CD4-positive, CD25-positive, alpha-beta regulatory T cell (primary cell): Measurements from ENCODE around the gene NCR2. TPM values are rescaled to one million over a fixed set of nuclear protein-coding genes. Genes with fewer than 3 reads are reported as not detected.

Experiments
- ATAC-seq, 2 donors: fragments of 150-1000 bp; cut with Tn5 transposase; one replicate each; pipeline ENCODE4 v1.10.0; 2021; ENCODE audit warnings: low read depth in 2 of 2, moderate number of reproducible peaks in 2 of 2, moderate library complexity in 1 of 2
- DNase-seq, 3 donors: peaks; one replicate each; pipeline versions ENCODE4 v3.0.0 to v3.0.0-alpha.2; 2012 to 2022; ENCODE audit warnings: mixed read lengths in 1 of 3
- H3K27ac ChIP-seq: one replicate; pipeline ENCODE4 v1.7.0; 2013; ENCODE audit warnings: mild to moderate bottlenecking, low read length; ENCODE audit not compliant: insufficient read depth, poor library complexity, severe bottlenecking
- H3K27me3 ChIP-seq: one replicate; pipeline ENCODE4 v1.7.0; 2013; ENCODE audit warnings: low read length; ENCODE audit not compliant: control insufficient read depth, insufficient read depth
- H3K36me3 ChIP-seq: one replicate; pipeline ENCODE4 v1.7.0; 2013; ENCODE audit warnings: mild to moderate bottlenecking, low read length, moderate library complexity; ENCODE audit not compliant: control insufficient read depth, insufficient read depth
- H3K4me1 ChIP-seq: 2 replicates; pipeline ENCODE4 v1.7.0; 2013; ENCODE audit warnings: mild to moderate bottlenecking, low read length; ENCODE audit not compliant: insufficient read depth, control insufficient read depth, poor library complexity, severe bottlenecking
- H3K4me3 ChIP-seq: one replicate; pipeline ENCODE4 v1.7.0; 2013; ENCODE audit warnings: low read depth, mild to moderate bottlenecking, low read length, moderate library complexity
- H3K9me3 ChIP-seq, 2 experiments: 1 replicate in 1 of 2; 2 replicates in 1 of 2; pipeline ENCODE4 v1.7.0; 2013; ENCODE audit warnings: low read length in 2 of 2, mild to moderate bottlenecking in 1 of 2, moderate library complexity in 1 of 2; ENCODE audit not compliant: control insufficient read depth in 2 of 2
- H3K27ac Mint-ChIP-seq, 3 donors: one replicate each; pipeline ENCODE4 v1.8.0; 2020 to 2022; ENCODE audit warnings: mild to moderate bottlenecking in 3 of 3, mixed read lengths in 3 of 3, moderate library complexity in 2 of 3
- H3K27me3 Mint-ChIP-seq: one replicate; pipeline ENCODE4 v1.8.0; 2022; ENCODE audit warnings: mild to moderate bottlenecking, mixed read lengths
- H3K36me3 Mint-ChIP-seq: one replicate; pipeline ENCODE4 v1.8.0; 2020; ENCODE audit warnings: mixed read lengths
- H3K4me1 Mint-ChIP-seq, 4 donors: one replicate each; pipeline ENCODE4 v1.8.0; 2020 to 2022; ENCODE audit warnings: mixed read lengths in 4 of 4, mild to moderate bottlenecking in 1 of 4
- H3K4me3 Mint-ChIP-seq, 4 donors: one replicate each; pipeline ENCODE4 v1.8.0; 2020 to 2022; ENCODE audit warnings: mild to moderate bottlenecking in 4 of 4, mixed read lengths in 4 of 4, moderate library complexity in 3 of 4
- H3K9me3 Mint-ChIP-seq, 7 donors: one replicate each; pipeline ENCODE4 v1.8.0; 2020 to 2022; ENCODE audit warnings: mixed read lengths in 7 of 7, mild to moderate bottlenecking in 3 of 7, moderate library complexity in 2 of 7
- polyA plus RNA-seq, 4 donors: library from polyadenylated mRNA; unstranded; fragments of 300-500 nt; fragmentation: Illumina TruSeq; gene quantifications; one replicate each; pipeline ENCODE4 v1.2.3, GENCODE V29; 2021
- total RNA-seq: library from RNA; stranded (reverse); gene quantifications from one replicate; pipeline ENCODE4 v1.2.3, GENCODE V29; 2022

The NCR2 gene
- total and polyA plus RNA-seq, 5 donors from 2014 or later, result not detected

- Histone ChIP-seq H3K36me3 (no peaks in the 10 kb centered on the region), H3K4me3 (no peak overlapping the region), H3K27me3 (peaks cover 27% of the 10 kb centered on the region), H3K9me3 (no peaks in the 10 kb centered on the region), H3K4me1 (peaks cover 22% of the 10 kb centered on the region), H3K27ac (no peak overlapping the region)
- H3K27me3 Mint-ChIP-seq, result peaks cover 90% of the 10 kb centered on the region
- H3K27ac Mint-ChIP-seq, result no peak overlapping the region
- H3K4me3 Mint-ChIP-seq, result peak overlapping the region in 2 of 4 donors; percentile 11 to 62
- no peaks in the 10 kb centered on the region for H3K36me3 Mint-ChIP-seq
- ATAC-seq (no peak), DNase-seq (no peak)
- H3K9me3 Mint-ChIP-seq, result peaks cover 0 to 3% (median 0%) of the 10 kb centered on the region in 7 donors
- peaks cover 0 to 39% (median 16%) of the 10 kb centered on the region in 4 donors for H3K4me1 Mint-ChIP-seq
Measured at GRCh38 chr6:41373627-41373918, 38.2 kb downstream of the NCR2 start.

GRCh38 chr6:41373919-41374617, 38.7 kb downstream of the NCR2 start:
- Mint-ChIP-seq H3K27ac (no peak overlapping the region), H3K9me3 (peaks cover 0 to 3% (median 0%) of the 10 kb centered on the region in 7 donors), H3K4me3 (peak overlapping the region in 1 of 4 donors; percentile 55), H3K27me3 (peaks cover 90% of the 10 kb centered on the region), H3K36me3 (no peaks in the 10 kb centered on the region), H3K4me1 (peaks cover 0 to 35% (median 13%) of the 10 kb centered on the region in 4 donors)
- Histone ChIP-seq H3K27ac (no peak overlapping the region), H3K27me3 (peaks cover 26% of the 10 kb centered on the region), H3K4me1 (peaks cover 22% of the 10 kb centered on the region), H3K9me3 (no peaks in the 10 kb centered on the region), H3K36me3 (no peaks in the 10 kb centered on the region), H3K4me3 (no peak overlapping the region)
- ATAC-seq (no peak), DNase-seq (no peak)

DNA sequence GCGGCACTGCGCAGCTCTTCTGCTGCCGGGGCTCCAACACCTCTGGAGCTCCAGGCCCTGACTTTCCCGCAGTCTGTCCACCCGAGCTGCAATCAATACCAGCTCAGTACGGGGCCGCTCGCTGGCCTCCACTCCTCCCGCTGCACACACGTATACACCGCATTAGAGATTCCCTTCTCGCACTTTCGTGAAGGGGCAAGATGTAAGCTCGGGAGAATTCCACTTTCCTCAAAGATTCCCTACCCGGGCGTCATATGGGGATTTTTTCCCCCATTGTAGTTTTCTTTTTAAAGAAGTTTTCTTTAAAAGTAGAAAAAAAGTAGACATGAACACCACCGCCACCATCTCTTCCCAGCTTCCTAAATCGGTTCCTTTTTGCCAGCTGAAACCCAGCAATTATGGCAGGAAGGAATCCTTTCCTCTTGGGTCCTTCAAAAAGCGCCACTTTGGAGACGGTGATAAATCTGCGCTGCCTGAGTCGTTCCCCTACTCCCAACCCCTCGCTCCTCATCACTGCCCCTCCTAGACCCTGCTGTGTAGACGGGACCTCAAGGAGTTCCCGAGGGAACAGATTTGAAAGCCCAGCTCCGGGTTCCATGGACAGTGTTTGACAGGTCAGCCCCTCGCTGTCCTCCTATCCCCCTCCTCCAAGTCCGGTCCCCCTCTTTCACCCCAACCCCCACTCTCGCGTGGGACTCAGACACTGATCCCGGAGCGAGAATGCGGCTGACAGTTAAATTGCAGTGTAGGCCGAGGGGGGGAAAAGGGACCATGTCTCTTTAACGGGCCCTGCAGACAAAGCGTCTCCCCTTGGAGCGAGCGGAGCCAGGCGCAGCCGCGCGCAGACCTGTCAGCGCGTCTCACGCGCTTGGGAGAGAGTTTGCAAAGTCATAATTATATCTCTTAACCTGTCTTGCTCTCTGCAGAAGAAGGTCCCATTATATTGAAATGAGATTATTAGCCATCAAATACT, 39.5 kb downstream of the NCR2 start:
- no peak overlapping the region for H3K4me3 ChIP-seq
- peaks cover 92% of the 10 kb centered on the region for H3K27me3 Mint-ChIP-seq
- H3K27ac Mint-ChIP-seq, result no peak overlapping the region
- no peak overlapping the region for H3K27ac ChIP-seq
- H3K36me3 Mint-ChIP-seq, result no peaks in the 10 kb centered on the region
- no peaks in the 10 kb centered on the region for H3K36me3 ChIP-seq
- ATAC-seq, result no peak
- peak overlapping the region in 2 of 4 donors; percentile 43 to 55 for H3K4me3 Mint-ChIP-seq
- peaks cover 22% of the 10 kb centered on the region for H3K4me1 ChIP-seq
- H3K9me3 ChIP-seq, result no peaks in the 10 kb centered on the region
- peaks cover 0 to 35% (median 12%) of the 10 kb centered on the region in 4 donors for H3K4me1 Mint-ChIP-seq
- no peak for DNase-seq
- peaks cover 25% of the 10 kb centered on the region for H3K27me3 ChIP-seq
- peaks cover 0 to 3% (median 0%) of the 10 kb centered on the region in 7 donors for H3K9me3 Mint-ChIP-seq

- peaks cover 20% of the 10 kb centered on the region for H3K27me3 ChIP-seq
- DNase-seq, result no peak
- peak overlapping the region in 1 of 3 donors; percentile 43 for H3K27ac Mint-ChIP-seq
Measured at GRCh38 chr6:41375598-41376151, 40.3 kb downstream of the NCR2 start.

DNA sequence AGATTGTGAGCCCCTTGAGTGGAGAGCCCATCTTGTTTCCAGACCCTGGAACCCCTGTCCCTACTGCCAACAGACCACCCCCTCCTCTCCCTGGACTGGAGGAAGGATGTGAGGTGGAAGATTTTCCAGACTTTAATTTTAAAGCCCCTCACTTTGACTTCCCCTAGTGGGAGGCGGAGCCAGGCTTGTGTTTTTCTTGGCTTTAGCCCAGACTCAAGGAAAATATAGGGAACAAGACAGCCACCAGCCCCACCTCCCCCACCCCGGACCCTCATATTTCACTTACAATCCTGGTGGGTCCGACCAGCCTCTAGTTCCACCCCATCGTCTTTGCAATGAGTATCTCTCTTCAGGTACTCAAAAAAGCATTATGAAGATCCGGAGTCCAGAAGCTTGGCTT, 40.8 kb downstream of the NCR2 start:
- H3K36me3 ChIP-seq, result no peaks in the 10 kb centered on the region
- Mint-ChIP-seq H3K27ac (peak overlapping the region in 1 of 3 donors; percentile 43), H3K27me3 (peaks cover 83% of the 10 kb centered on the region), H3K9me3 (peaks cover 0 to 3% (median 0%) of the 10 kb centered on the region in 7 donors), H3K4me1 (peaks cover 0 to 35% (median 12%) of the 10 kb centered on the region in 4 donors), H3K36me3 (no peaks in the 10 kb centered on the region), H3K4me3 (no peak overlapping the region)
- H3K27me3 ChIP-seq, result peaks cover 17% of the 10 kb centered on the region
- DNase-seq (no peak), ATAC-seq (no peak)
- H3K9me3 ChIP-seq, result no peaks in the 10 kb centered on the region
- H3K27ac ChIP-seq, result no peak overlapping the region
- peaks cover 21% of the 10 kb centered on the region for H3K4me1 ChIP-seq
- no peak overlapping the region for H3K4me3 ChIP-seq

More at GRCh38 chr6:41375598-41376151, 40.3 kb downstream of the NCR2 start:
- Histone ChIP-seq H3K9me3 (no peaks in the 10 kb centered on the region), H3K4me1 (peaks cover 22% of the 10 kb centered on the region), H3K27ac (no peak overlapping the region), H3K36me3 (no peaks in the 10 kb centered on the region), H3K4me3 (no peak overlapping the region)
- Mint-ChIP-seq H3K4me3 (no peak overlapping the region), H3K27me3 (peaks cover 84% of the 10 kb centered on the region), H3K36me3 (no peaks in the 10 kb centered on the region), H3K9me3 (peaks cover 0 to 3% (median 0%) of the 10 kb centered on the region in 7 donors), H3K4me1 (peaks cover 0 to 35% (median 12%) of the 10 kb centered on the region in 4 donors)
- no peak for ATAC-seq

DNA sequence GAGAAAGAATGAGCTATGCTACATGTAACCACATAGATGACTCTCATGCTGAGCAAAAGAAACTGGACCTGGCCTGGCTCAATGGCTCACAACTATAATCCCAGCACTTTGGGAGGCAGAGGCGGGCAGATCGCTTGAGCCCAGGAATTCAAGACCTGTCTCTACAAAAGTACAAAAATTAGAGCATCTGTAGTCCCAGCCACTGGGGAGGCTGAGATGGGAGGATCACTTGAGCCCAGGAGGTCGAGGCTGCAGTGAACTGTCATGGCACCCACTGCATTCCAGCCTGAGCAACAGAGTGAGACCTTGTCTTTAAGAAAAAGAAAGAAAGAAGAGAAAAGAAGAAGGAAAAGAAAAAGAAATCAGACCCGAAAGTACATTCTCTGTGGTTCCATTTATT, 41.7 kb downstream of the NCR2 start:
- Mint-ChIP-seq H3K36me3 (no peaks in the 10 kb centered on the region), H3K9me3 (peaks cover 0 to under 1% (median 0%) of the 10 kb centered on the region in 7 donors), H3K4me1 (peaks cover 0 to 28% (median 9%) of the 10 kb centered on the region in 4 donors), H3K27ac (no peak overlapping the region), H3K27me3 (peaks cover 82% of the 10 kb centered on the region), H3K4me3 (no peak overlapping the region)
- Histone ChIP-seq H3K4me1 (peaks cover 13% of the 10 kb centered on the region), H3K27me3 (peaks cover 20% of the 10 kb centered on the region), H3K4me3 (no peak overlapping the region), H3K36me3 (no peaks in the 10 kb centered on the region), H3K27ac (no peak overlapping the region), H3K9me3 (no peaks in the 10 kb centered on the region)
- DNase-seq (no peak), ATAC-seq (no peak)

GRCh38 chr6:41379306-41379705, 43.9 kb downstream of the NCR2 start:
- H3K9me3 Mint-ChIP-seq, result peaks cover 0 to 2% (median 0%) of the 10 kb centered on the region in 7 donors
- peaks cover 20% of the 10 kb centered on the region for H3K27me3 ChIP-seq
- no peak for DNase-seq

More at GRCh38 chr6:41379306-41379705, 43.9 kb downstream of the NCR2 start:
- Histone ChIP-seq H3K36me3 (no peaks in the 10 kb centered on the region), H3K9me3 (no peaks in the 10 kb centered on the region), H3K4me3 (no peak overlapping the region), H3K4me1 (no peaks in the 10 kb centered on the region), H3K27ac (no peak overlapping the region)
- Mint-ChIP-seq H3K4me1 (peaks cover 0 to 14% (median 3%) of the 10 kb centered on the region in 4 donors), H3K27me3 (peaks cover 73% of the 10 kb centered on the region), H3K4me3 (no peak overlapping the region), H3K36me3 (peaks cover 3% of the 10 kb centered on the region), H3K27ac (no peak overlapping the region)
- no peak for ATAC-seq
